ACHN (cell line): ENCODE measurements around the gene C19orf67.

ENCODE experiments used
- DNase-seq: peaks from one replicate; pipeline ENCODE4 v3.0.0-alpha.2; 2015
- in situ Hi-C: cut with HindIII; loops from 2 replicates; pipeline ENCODE4 v1.10.0; 2017; ENCODE audit warnings: low sequenced_read_pairs, low pct_ligation_motif_present, low pct_unique_long_range_greater_than_20kb

The C19orf67 gene

GRCh38 chr19:14090509-14091080 is 5.0 kb upstream of the C19orf67 start, which contains the start of gene SAMD1:
TSS of gene SAMD1 (minus strand) at chr19:14090751.
- peak; percentile 84 for DNase-seq
- in situ Hi-C loops = no loop called here

GRCh38 chr19:14089662-14090508 is 4.3 kb upstream of the C19orf67 start:
- DNase-seq = peak; percentile 59
- in situ Hi-C loops = no loop called here

- in situ Hi-C loops = no loop called here
- no peak for DNase-seq
These were observed 3.8 kb upstream of the C19orf67 start for GRCh38 chr19:14089412-14089661.

- no peak for DNase-seq
- in situ Hi-C loops = no loop called here
These were observed 3.2 kb upstream of the C19orf67 start for GRCh38 chr19:14088634-14089411.

GRCh38 chr19:14086098-14086497 is 515 bp upstream of the C19orf67 start:
- in situ Hi-C loops = no loop called here
- no peak for DNase-seq

- no peak for DNase-seq
- in situ Hi-C loops = no loop called here
These were observed 3.0 kb downstream of the C19orf67 start for GRCh38 chr19:14082675-14082960.

GRCh38 chr19:14081797-14082674 is 3.5 kb downstream of the C19orf67 start:
- DNase-seq = no peak
- in situ Hi-C loops = no loop called here

GRCh38 chr19:14080887-14081796 is 4.4 kb downstream of the C19orf67 start:
- DNase-seq = peak; percentile 98
- in situ Hi-C loops = no loop called here

- in situ Hi-C loops = no loop called here
- no peak for DNase-seq
These were observed 7.2 kb downstream of the C19orf67 start for GRCh38 chr19:14078411-14078810.

- peak; percentile 19 for DNase-seq
- in situ Hi-C loops = no loop called here
These were observed 11.4 kb downstream of the C19orf67 start for GRCh38 chr19:14073925-14074838.

GRCh38 chr19:14073261-14073924 is 12.2 kb downstream of the C19orf67 start:
- peak; percentile 71 for DNase-seq
- in situ Hi-C loops = no loop called here

- in situ Hi-C loops = no loop called here
- peak; percentile 42 for DNase-seq
These were observed 12.9 kb downstream of the C19orf67 start, which contains the start of gene MISP3 for GRCh38 chr19:14072535-14073260. TSS of gene MISP3 (plus strand) at chr19:14072786. CDS start at chr19:14073310, 524 bp downstream.

GRCh38 chr19:14070268-14071050 is 15.1 kb downstream of the C19orf67 start:
- in situ Hi-C loops = no loop called here
- DNase-seq = no peak

GRCh38 chr19:14066134-14066533 is 19.4 kb downstream of the C19orf67 start:
- no peak for DNase-seq
- in situ Hi-C loops = no loop called here

GRCh38 chr19:14063105-14063504 is 22.5 kb downstream of the C19orf67 start:
- DNase-seq = no peak
- in situ Hi-C loops = no loop called here
